Fibroblast of skin of left biceps (primary cell): Measurements from ENCODE around the gene PIGN.

Source experiments
- DNase-seq, 2 experiments: peaks; one replicate each; pipeline ENCODE4 v3.0.0-alpha.2; 2013; ENCODE audit warnings: low read depth in 2 of 2

Gene PIGN

DNA sequence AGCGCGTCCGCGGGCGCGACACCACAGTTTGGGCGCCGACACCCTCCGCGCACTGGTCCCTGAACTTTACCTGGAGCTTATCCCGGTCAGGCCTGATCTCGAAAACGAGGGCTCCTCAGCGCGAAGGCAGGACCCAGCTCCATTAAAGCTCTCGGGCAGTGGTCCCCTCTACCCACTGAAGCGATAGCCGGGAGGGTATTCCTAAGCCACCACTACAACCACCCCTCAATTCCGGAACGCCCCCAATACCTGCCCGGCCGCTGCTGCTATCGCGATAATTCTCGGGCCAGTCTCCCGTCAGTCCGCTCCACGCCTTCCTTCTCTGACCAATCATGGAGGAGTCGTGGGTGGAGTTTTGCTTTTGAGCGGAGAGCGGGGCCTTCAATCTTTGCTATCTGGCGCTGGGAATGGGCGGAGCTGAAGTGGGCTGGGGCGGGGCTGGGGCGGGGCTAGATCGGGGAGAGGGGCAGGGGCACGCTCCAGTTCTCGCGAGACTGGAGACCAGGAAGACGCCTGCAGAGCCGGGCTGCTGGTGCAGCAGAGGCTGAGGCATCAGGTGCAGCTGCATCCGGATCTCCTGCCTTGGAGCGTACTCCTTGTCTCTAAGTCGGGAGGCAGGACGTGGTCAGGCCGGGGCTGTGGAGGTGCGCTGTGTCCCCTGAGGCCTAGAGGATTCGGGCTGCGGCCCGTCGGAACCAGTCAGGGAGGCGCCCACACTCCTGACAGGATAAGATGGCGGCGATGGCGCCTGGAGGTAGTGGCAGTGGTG, at the start of gene PIGN, which contains the start of gene RELCH:
PIGN (minus strand) TSS at position 283 of the 769 bp plus-strand sequence. CDS start 25,703 bp downstream, outside the sequence.
RELCH (plus strand) TSS at position 482 of the 769 bp plus-strand sequence; CDS start at position 733, 251 bp downstream.
- peak; percentile 98 for DNase-seq

- no peak for DNase-seq
These were observed 49.4 kb upstream of the PIGN start for GRCh38 chr18:62236252-62236651.

DNA sequence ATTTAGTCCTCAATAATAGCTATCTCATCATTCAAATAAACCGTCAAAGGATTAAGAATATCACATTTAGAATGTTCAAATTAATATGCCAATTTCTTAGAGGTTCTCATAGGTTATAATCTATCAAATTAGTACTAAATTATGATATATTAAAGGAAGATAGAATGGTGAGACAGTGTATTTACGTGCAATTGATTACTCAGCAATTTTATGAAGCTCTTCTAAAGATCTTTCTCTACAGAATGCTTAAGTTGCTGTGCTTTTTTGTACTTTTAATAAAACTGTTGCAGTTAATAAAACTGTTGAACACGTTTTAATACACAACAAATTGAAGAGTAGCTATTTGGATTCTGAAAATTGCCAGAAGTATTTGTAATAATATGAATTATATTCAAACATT, 39.2 kb upstream of the PIGN start:
- DNase-seq = no peak

GRCh38 chr18:62224229-62224628, 37.4 kb upstream of the PIGN start:
- DNase-seq = no peak

DNA sequence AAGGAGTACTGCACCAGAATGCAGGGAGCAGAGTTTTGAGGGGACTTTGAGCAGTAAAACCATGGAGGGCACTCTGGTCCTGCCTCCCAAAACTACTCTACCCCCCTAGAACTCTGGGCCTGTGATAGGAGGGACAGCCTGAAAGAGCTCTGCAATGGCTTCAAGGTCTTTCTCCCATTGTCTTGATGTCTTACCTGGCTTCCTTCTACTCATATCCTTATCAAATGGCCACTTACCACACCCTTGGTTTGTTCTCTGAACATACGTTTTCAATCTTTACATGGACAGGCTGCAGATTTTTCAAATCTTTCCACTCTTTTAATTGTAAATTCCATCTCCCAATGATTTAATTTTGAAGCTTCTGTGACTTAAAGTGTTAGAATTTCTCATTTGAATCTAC, 27.9 kb upstream of the PIGN start:
- DNase-seq = no peak

- no peak for DNase-seq
These were observed 24.5 kb upstream of the PIGN start for GRCh38 chr18:62211325-62211828.

DNA sequence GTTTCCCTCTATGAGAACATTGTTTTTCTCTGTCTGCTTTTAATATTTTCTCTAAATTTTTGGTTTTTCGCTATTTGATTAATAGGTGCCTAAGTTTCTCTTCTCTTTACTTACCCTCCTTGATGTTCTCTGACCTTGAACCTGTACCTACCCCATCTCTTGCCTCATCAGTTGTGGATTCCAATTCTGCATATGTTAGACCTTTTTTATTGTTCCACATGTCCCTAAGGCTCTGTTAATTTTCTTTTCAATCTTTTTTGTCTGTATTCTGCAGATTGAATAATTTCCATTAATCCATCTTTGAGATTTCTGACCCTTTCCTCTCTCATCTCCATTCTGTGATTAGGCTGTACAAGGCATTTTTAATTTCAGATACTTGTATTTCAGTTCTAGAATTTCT, 23.3 kb upstream of the PIGN start:
- no peak for DNase-seq

GRCh38 chr18:62209046-62209445, 22.2 kb upstream of the PIGN start:
- no peak for DNase-seq

GRCh38 chr18:62206593-62206992, 19.7 kb upstream of the PIGN start:
- DNase-seq = no peak

- DNase-seq = no peak
These were observed 19.0 kb upstream of the PIGN start for GRCh38 chr18:62205824-62206223.

GRCh38 chr18:62201870-62202269, 15.0 kb upstream of the PIGN start:
- no peak for DNase-seq

- no peak for DNase-seq
These were observed 13.5 kb upstream of the PIGN start for GRCh38 chr18:62200121-62200914.

- no peak for DNase-seq
These were observed 12.8 kb upstream of the PIGN start for GRCh38 chr18:62199629-62200028.

DNA sequence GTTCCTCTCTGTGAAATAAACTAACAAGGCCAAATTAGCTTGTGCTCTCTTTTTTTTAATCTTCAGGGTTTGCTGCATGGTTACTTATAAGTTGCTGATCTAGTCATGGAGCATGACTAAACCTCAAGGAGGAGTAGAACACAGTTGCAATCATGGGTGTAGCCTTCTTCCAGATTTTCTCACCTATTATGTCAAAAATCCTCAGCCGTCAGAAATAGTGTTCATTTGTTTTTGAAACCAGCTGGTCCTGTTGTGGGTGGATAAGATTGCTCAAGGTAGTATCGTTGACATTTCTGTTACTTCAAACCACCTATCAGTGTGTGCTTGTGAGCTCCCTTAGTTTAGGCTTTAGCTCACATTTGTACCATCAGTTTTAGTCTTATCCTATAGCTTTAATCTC, 11.4 kb upstream of the PIGN start:
- no peak for DNase-seq

DNA sequence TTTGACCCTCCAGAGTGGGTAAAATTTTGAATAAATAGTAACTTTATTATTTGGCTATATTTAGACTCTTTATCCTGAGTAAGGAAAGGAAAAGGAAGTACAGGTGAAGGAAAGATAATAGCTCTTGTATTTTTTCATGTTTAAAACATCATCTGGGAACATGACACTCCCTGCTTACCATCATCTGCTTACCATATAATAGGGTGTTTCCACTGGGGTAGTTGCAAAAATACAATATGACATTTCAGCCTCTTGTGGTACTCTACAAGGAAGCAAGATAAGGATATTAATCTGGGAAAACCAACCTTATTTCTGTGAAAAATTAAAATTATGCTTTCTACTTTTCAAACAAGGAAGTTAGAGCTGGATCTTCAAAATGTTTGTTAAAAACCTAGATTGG, 10.1 kb upstream of the PIGN start:
- no peak for DNase-seq

- no peak for DNase-seq
These were observed 9.2 kb upstream of the PIGN start for GRCh38 chr18:62196079-62196478.

- no peak for DNase-seq
These were observed 2.4 kb upstream of the PIGN start for GRCh38 chr18:62189208-62189607.

DNA sequence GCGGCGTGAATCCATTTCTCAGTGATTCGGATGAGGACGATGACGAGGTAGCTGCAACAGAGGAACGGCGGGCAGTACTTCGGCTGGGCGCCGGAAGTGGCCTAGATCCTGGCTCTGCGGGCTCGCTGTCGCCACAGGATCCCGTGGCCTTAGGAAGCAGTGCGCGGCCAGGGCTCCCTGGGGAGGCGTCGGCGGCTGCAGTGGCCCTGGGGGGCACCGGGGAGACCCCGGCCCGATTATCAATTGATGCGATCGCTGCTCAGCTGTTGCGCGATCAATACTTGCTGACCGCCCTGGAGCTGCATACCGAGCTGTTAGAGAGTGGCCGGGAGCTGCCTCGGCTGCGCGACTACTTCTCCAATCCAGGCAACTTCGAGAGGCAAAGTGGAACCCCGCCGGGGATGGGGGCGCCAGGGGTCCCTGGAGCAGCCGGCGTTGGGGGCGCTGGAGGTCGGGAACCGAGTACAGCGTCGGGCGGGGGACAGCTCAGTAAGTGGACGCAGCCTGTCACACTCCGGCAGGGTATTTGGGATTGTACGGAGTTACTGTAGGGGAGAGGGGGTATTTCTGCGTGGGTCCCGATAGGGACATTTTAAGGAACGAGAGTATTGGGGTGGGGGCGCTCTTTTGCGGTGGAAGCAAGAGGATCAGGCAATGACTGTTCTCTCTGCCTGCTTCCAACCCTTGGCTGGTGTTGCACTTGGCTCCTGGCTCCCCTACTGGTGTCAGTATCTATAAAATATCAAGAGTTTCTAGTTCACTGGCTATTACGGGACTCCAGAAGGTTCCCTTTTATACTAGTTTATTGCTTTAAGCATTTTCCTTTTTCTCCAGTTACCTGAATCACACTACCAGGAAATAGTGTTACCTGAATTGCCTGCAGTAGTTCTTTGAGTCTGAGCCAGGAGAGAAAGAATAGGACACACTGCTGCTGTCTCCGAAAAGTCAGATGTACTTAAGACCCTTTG, 971 bp upstream of the PIGN start:
- no peak for DNase-seq

- peak in 1 of 2 experiments; percentile 1 for DNase-seq
These were observed 420 bp downstream of the PIGN start for GRCh38 chr18:62186499-62186773.

DNA sequence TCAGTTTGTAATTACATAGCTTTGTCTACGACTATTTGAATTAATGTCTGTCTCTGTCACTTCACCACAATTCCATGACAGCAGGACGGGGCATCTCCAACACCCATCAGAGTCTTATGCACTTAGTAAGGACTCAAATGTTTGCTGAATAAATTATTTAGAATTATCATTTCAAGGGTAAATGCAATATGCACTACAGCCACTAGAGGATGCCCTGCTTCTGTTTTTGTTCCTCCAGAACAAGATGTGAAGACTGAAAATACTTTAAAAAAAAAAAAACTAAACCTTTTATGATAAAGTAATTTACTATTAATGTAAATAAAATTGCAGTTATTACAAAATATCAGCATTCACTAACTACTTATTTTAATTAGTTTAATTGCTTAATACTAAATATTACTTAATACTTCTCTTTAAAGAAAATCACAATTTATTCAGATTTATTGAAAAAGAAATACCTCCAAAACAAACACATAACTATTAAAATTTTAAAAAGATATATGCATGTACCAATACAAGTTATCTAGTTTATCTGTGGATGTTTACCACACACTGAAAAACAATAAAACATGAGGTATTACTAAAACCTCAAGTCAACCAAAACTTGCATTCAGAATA, 3.2 kb downstream of the PIGN start:
- peak; percentile 11 to 17 for DNase-seq

GRCh38 chr18:62182220-62182619, 4.6 kb downstream of the PIGN start:
- DNase-seq = no peak
